PC-9 (cell line): ENCODE measurements around the gene FCN2. TPM values are rescaled to one million over a fixed set of nuclear protein-coding genes. Genes with fewer than 3 reads are reported as not detected.

Experiments used
- BruUV-seq: library from RNA; stranded (reverse); fragments of 400-500 nt; replicated peaks from 2 replicates; lab custom pipeline; 2021; lab: Mats Ljungman, UMichigan
- CTCF ChIA-PET: fragments of 300-600 bp; sonication (Branson Sonifier 250); formaldehyde crosslinking; loops from one replicate; lab custom pipeline; 2022; ENCODE audit warnings: antibody characterized with exemption; lab: Charles Lee
- POLR2A ChIA-PET: fragments of 300-600 bp; sonication (Branson Sonifier 250); formaldehyde crosslinking; loops from one replicate; lab custom pipeline; 2022; ENCODE audit warnings: antibody characterized with exemption; ENCODE audit not compliant: unreplicated experiment; lab: Charles Lee
- DNase-seq, 2 experiments: peaks; one replicate each; pipeline versions ENCODE4 v3.0.0 to v3.0.0-alpha.2; 2015 to 2022; ENCODE audit warnings: mixed read lengths in 1 of 2
- H2AFZ ChIP-seq: fragments of 200-600 bp; sonication (generic); 2 replicates; pipeline ENCODE4 v1.8.1; 2017; ENCODE audit warnings: antibody characterized with exemption
- H3F3A ChIP-seq: fragments of 200-600 bp; sonication (generic); 2 replicates; pipeline ENCODE4 v1.8.1; 2017; ENCODE audit warnings: antibody characterized with exemption, mild to moderate bottlenecking, low read depth; ENCODE audit not compliant: insufficient read depth
- H3K27ac ChIP-seq: fragments of 200-600 bp; sonication (generic); 2 replicates; pipeline ENCODE4 v1.6.1; 2016; ENCODE audit warnings: mixed run types
- H3K27me3 ChIP-seq: fragments of 200-600 bp; sonication (generic); 2 replicates; pipeline ENCODE4 v1.6.1; 2016; ENCODE audit warnings: low read depth, mixed run types; ENCODE audit not compliant: insufficient read depth
- H3K36me3 ChIP-seq: fragments of 200-600 bp; sonication (generic); 2 replicates; pipeline ENCODE4 v1.6.1; 2016; ENCODE audit warnings: low read depth, mixed run types
- H3K4me1 ChIP-seq: fragments of 200-600 bp; sonication (generic); replicated peaks from 2 replicates; pipeline ENCODE4 v1.6.1; 2016; ENCODE audit warnings: mixed run types; ENCODE audit not compliant: insufficient read depth
- H3K4me2 ChIP-seq: fragments of 200-600 bp; sonication (generic); 2 replicates; pipeline ENCODE4 v1.6.1; 2017; ENCODE audit warnings: mixed run types
- H3K4me3 ChIP-seq: fragments of 200-600 bp; sonication (generic); 2 replicates; pipeline ENCODE4 v1.6.1; 2016; ENCODE audit warnings: mixed run types
- H3K79me2 ChIP-seq: fragments of 200-600 bp; sonication (generic); 2 replicates; pipeline ENCODE4 v1.6.1; 2017; ENCODE audit warnings: low read depth, mixed run types
- H3K9me2 ChIP-seq: fragments of 200-600 bp; sonication (generic); 2 replicates; pipeline ENCODE4 v1.8.1; 2017; ENCODE audit warnings: mild to moderate bottlenecking; ENCODE audit not compliant: insufficient read depth
- H3K9me3 ChIP-seq: fragments of 200-600 bp; sonication (generic); 2 replicates; pipeline ENCODE4 v1.8.1; 2016; ENCODE audit warnings: low read depth; ENCODE audit not compliant: insufficient read depth
- H4K20me1 ChIP-seq: fragments of 200-600 bp; sonication (generic); 2 replicates; pipeline ENCODE4 v1.8.1; 2017; ENCODE audit not compliant: insufficient read depth
- EZH2 ChIP-seq: fragments of 200-600 bp; sonication (generic); IDR thresholded peaks from 2 replicates; pipeline ENCODE4 v1.8.0; 2017; ENCODE audit warnings: antibody characterized with exemption, low read depth
- intact Hi-C: fragments of 100-400 bp; cut with micrococcal nuclease; formaldehyde crosslinking; loops from one replicate; pipeline ENCODE4 v1.10.0; 2022; ENCODE audit not compliant: unreplicated experiment
- total RNA-seq: library from RNA; stranded (reverse); gene quantifications from 2 replicates; pipeline ENCODE4 v1.2.3, GENCODE V29; 2021
- TF ChIP-seq, protein P1 (sequence below): fragments of 200-600 bp; sonication (generic); conservative IDR thresholded peaks from 2 replicates; pipeline ENCODE4 v1.6.1; 2017; ENCODE audit warnings: mixed run types, antibody characterized with exemption, mild to moderate bottlenecking, moderate library complexity

Gene FCN2
- total RNA-seq, 1 experiment from 2014 or later, result not detected

DNA sequence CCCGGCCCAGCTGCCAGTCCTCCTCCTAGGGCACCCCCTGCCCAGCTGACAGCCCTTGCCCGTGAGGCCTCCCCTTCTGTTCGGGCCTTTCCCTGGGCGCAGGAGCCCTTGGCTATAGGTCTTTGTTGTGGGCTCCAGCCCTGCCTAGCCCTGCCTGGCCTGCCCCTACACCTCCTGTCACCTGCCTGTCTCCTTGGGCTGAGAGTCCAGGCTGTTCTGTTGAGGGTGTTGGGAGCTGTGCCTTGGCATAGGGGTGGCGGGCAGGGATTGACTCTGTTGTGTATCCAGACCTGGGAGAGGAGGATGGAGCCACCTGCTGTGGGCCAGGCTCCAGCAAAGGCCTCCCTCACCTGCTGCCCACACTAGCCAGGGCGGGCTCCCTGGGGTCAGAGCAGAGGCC lies 11.6 kb downstream of the FCN2 start:
- no peak for TF ChIP-seq EZH2
- TF ChIP-seq, protein P1, sequence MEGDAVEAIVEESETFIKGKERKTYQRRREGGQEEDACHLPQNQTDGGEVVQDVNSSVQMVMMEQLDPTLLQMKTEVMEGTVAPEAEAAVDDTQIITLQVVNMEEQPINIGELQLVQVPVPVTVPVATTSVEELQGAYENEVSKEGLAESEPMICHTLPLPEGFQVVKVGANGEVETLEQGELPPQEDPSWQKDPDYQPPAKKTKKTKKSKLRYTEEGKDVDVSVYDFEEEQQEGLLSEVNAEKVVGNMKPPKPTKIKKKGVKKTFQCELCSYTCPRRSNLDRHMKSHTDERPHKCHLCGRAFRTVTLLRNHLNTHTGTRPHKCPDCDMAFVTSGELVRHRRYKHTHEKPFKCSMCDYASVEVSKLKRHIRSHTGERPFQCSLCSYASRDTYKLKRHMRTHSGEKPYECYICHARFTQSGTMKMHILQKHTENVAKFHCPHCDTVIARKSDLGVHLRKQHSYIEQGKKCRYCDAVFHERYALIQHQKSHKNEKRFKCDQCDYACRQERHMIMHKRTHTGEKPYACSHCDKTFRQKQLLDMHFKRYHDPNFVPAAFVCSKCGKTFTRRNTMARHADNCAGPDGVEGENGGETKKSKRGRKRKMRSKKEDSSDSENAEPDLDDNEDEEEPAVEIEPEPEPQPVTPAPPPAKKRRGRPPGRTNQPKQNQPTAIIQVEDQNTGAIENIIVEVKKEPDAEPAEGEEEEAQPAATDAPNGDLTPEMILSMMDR, result no peak
- H3K9me2 ChIP-seq, result no peaks in the 10 kb centered on the region
- H3K4me1 ChIP-seq, result no peaks in the 10 kb centered on the region
- H3K9me3 ChIP-seq, result no peaks in the 10 kb centered on the region
- H3K27ac ChIP-seq, result no peak overlapping the region
- H3K4me2 ChIP-seq, result no peak overlapping the region
- BruUV-seq, result no TSS peak
- no peaks in the 10 kb centered on the region for H3K79me2 ChIP-seq
- no peak for DNase-seq
- ChIA-PET POLR2A (no interaction called here), CTCF (no interaction called here)
- H2AFZ ChIP-seq, result no peak overlapping the region
- no peaks in the 10 kb centered on the region for H3F3A ChIP-seq
- H3K4me3 ChIP-seq, result no peak overlapping the region
- intact Hi-C loops, result no loop called here
- H3K36me3 ChIP-seq, result no peaks in the 10 kb centered on the region
- no peaks in the 10 kb centered on the region for H4K20me1 ChIP-seq
- peaks cover 94% of the 10 kb centered on the region for H3K27me3 ChIP-seq

DNA sequence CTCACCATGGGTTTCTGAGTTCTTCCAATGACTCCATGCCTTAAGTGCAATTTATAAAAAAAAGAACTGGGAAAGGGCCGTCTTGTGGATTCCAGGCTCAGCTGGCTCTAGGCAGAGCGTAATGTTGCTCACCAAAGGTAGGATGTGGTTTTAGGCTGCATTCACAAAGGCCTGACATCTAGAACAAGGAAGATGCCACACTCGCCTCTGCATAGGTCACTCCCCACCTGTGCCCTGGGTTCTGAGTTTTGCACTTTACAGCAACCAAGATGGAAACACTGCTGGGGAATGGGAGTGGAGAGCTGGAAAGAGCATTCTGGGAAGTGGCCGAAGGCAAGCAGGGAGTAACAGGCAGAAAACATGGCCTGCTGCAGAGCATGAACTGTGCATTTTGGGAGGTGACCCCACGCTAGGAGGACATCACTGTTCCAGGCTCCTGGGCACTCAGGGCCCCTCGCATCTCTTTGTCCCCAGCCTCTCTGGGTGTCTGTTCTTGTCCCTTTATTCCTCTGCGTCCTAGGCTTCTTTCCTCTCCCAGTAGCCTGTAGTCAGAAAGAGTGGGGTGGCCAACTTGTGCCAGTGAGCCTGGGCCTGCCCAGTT lies 12.3 kb downstream of the FCN2 start:
- H3F3A ChIP-seq, result no peaks in the 10 kb centered on the region
- no peaks in the 10 kb centered on the region for H4K20me1 ChIP-seq
- H3K27me3 ChIP-seq, result peaks cover 94% of the 10 kb centered on the region
- intact Hi-C loops, result no loop called here
- no peaks in the 10 kb centered on the region for H3K79me2 ChIP-seq
- H3K36me3 ChIP-seq, result no peaks in the 10 kb centered on the region
- H3K4me2 ChIP-seq, result no peak overlapping the region
- no peak for DNase-seq
- ChIA-PET POLR2A (no interaction called here), CTCF (no interaction called here)
- no TSS peak for BruUV-seq
- H3K4me1 ChIP-seq, result no peaks in the 10 kb centered on the region
- no peak overlapping the region for H2AFZ ChIP-seq
- H3K9me2 ChIP-seq, result no peaks in the 10 kb centered on the region
- no peak overlapping the region for H3K27ac ChIP-seq
- H3K9me3 ChIP-seq, result no peaks in the 10 kb centered on the region
- TF ChIP-seq EZH2, result no peak
- TF ChIP-seq, protein P1, result no peak
- no peak overlapping the region for H3K4me3 ChIP-seq

DNA sequence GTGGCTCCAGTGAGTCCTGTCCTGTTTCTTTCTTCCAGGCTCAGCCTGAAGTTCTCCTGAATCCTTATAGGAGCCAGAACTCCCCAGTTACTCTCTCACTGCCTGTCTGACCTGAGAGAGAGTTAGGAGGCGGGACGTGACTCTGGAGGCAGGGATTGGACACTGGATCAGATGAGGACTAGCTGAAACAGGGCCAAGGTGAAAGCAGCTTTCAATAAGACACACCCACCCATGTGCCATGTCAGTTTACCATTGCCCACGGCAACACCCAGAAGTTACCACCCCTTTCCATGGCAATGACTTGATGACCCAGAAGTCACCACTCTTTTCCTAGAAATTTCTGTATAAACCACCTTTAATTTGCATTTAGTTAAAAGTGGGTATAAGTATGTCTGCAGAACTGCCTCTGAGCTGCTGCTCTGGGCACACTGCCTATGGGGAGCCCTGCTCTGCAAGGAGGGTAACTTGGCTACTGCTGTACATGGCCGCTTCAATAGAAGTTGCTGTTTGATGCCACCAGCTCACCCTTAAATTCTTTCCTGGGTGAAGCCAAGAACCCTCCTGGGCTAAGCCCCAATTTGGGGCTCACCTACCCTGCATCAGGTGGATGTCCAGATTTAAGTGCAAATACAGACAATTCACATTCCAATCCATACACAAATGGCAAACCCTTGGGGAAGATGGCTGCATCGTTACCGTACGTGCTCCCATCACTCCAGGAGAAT lies 13.7 kb downstream of the FCN2 start:
- TF ChIP-seq, protein P1, result no peak
- TF ChIP-seq EZH2, result no peak
- Histone ChIP-seq H3K4me1 (no peaks in the 10 kb centered on the region), H3F3A (no peaks in the 10 kb centered on the region), H3K9me3 (peaks cover 6% of the 10 kb centered on the region; the same call in 1 of the 2 replicates), H3K4me2 (no peak overlapping the region), H3K36me3 (no peaks in the 10 kb centered on the region), H3K79me2 (no peaks in the 10 kb centered on the region), H3K27me3 (peaks cover 94% of the 10 kb centered on the region), H2AFZ (no peak overlapping the region), H4K20me1 (no peaks in the 10 kb centered on the region), H3K27ac (no peak overlapping the region), H3K9me2 (no peaks in the 10 kb centered on the region), H3K4me3 (no peak overlapping the region)
- no peak for DNase-seq
- no TSS peak for BruUV-seq
- intact Hi-C loops, result no loop called here
- POLR2A ChIA-PET, result no interaction called here
- CTCF ChIA-PET, result interaction anchor here (0.6 kb wide), 1 partner anchor 141 kb away, joined by 5 read pairs; no protein-coding TSS in a partner anchor
